CD4-positive, alpha-beta T cell treated with Interferon alpha-2 for 1 hour (primary cell): ENCODE measurements around the gene SUPT6H.
"Not testable (repeated sequence)": the region's sequence is repeated elsewhere in the genome, so short reads cannot be mapped to it uniquely, and the experiment has no call there.

Experiments
- DNase-seq, 2 donors: peaks; one replicate each; pipeline ENCODE4 v3.0.0-alpha.2; 2020 to 2022

The SUPT6H gene

GRCh38 chr17:28648698-28649097 lies 13.3 kb upstream of the SUPT6H start:
- no peak for DNase-seq

- DNase-seq = no peak
Observed at GRCh38 chr17:28655160-28655559, 6.8 kb upstream of the SUPT6H start.

- no peak for DNase-seq
Observed at GRCh38 chr17:28657756-28658155, 4.2 kb upstream of the SUPT6H start.

GRCh38 chr17:28658342-28658741 lies 3.7 kb upstream of the SUPT6H start:
- not testable (repeated sequence) for DNase-seq

GRCh38 chr17:28658766-28659496 lies 3.1 kb upstream of the SUPT6H start:
- not testable (repeated sequence) for DNase-seq

GRCh38 chr17:28659497-28659881 lies 2.5 kb upstream of the SUPT6H start:
- not testable (repeated sequence) for DNase-seq

GRCh38 chr17:28662527-28662829 lies 473 bp downstream of the SUPT6H start:
- DNase-seq = no peak

GRCh38 chr17:28663723-28664122 lies 1.7 kb downstream of the SUPT6H start:
- DNase-seq = no peak

- no peak for DNase-seq
Observed at GRCh38 chr17:28665994-28666393, 4.0 kb downstream of the SUPT6H start.

- no peak for DNase-seq
Observed at GRCh38 chr17:28667870-28668269, 5.9 kb downstream of the SUPT6H start.

GRCh38 chr17:28669918-28670317 lies 7.9 kb downstream of the SUPT6H start:
- no peak for DNase-seq

GRCh38 chr17:28675490-28675889 lies 13.5 kb downstream of the SUPT6H start:
- DNase-seq = no peak

GRCh38 chr17:28675980-28676379 lies 14.0 kb downstream of the SUPT6H start:
- peak in 1 of 2 donors; percentile 23 for DNase-seq

- DNase-seq = no peak
Observed at GRCh38 chr17:28682655-28683054, 20.6 kb downstream of the SUPT6H start.

GRCh38 chr17:28684963-28685362 lies 23.0 kb downstream of the SUPT6H start:
- DNase-seq = no peak

GRCh38 chr17:28685366-28685765 lies 23.4 kb downstream of the SUPT6H start:
- no peak for DNase-seq

- DNase-seq = no peak
Observed at GRCh38 chr17:28686296-28686695, 24.3 kb downstream of the SUPT6H start.

- no peak for DNase-seq
Observed at GRCh38 chr17:28688481-28688880, 26.5 kb downstream of the SUPT6H start.

- no peak for DNase-seq
Observed at GRCh38 chr17:28689011-28689410, 27.0 kb downstream of the SUPT6H start.

- DNase-seq = no peak
Observed at GRCh38 chr17:28693869-28694268, 31.9 kb downstream of the SUPT6H start.

- no peak for DNase-seq
Observed at GRCh38 chr17:28698253-28698941, 36.4 kb downstream of the SUPT6H start.

GRCh38 chr17:28700278-28700677 lies 38.3 kb downstream of the SUPT6H start:
- no peak for DNase-seq

- DNase-seq = no peak
Observed at GRCh38 chr17:28700830-28701492, 39.0 kb downstream of the SUPT6H start.
